Gastrocnemius medialis (tissue), 4 donors: ENCODE measurements around the gene BORCS8.

Experiments used
- CTCF ChIP-seq, 5 experiments: fragments of 450-650 bp in 3 of 5; fragments of 200-600 bp in 2 of 5; sonication (generic) in 2 of 5; IDR thresholded peaks in 4 of 5; conservative IDR thresholded peaks in 1 of 5; 1 replicate in 4 of 5; 2 replicates in 1 of 5; pipeline ENCODE4 v1.5.1; 2016 to 2019; ENCODE audit warnings: antibody characterized with exemption in 5 of 5, mild to moderate bottlenecking in 3 of 5, moderate library complexity in 3 of 5
- POLR2A ChIP-seq, 2 donors: fragments of 450-650 bp; IDR thresholded peaks; one replicate each; pipeline ENCODE4 v1.6.1; 2017; ENCODE audit warnings: antibody characterized with exemption in 2 of 2, mild to moderate bottlenecking in 2 of 2, moderate library complexity in 2 of 2

GRCh38 chr19:19151418-19151817 is 40.5 kb downstream of the BORCS8 start:
- TF ChIP-seq POLR2A (IDR thresholded peaks at IDR 0.05) (no peak), CTCF (IDR thresholded peaks at IDR 0.05 in 4 of 5, conservative IDR thresholded peaks at IDR 0.05 in 1 of 5) (no peak)
